Measurements from ENCODE around the gene ATP13A3.

Gene ATP13A3

DNA sequence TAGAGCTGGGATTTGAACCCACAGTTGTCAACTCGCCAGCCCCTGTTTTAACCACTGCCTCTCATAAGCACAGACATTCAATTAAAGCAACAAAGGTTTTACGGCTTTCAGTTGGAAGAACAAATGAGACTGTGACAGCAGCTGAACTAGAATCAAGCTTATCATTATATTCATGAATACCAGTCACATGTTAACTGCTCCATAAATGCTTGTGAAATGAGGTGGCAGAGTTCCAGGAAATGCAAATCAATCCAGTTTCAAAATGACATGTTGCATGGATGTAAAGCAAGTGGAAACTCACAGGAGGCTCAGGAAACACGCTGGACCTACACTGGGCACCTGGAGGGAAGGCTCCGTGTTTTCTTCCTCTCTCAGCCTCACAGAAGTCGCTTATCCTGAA lies 91.6 kb downstream of the ATP13A3 start:
- DNase-seq (ENCODE audit: low read depth in 2 of 2) = no peak

DNA sequence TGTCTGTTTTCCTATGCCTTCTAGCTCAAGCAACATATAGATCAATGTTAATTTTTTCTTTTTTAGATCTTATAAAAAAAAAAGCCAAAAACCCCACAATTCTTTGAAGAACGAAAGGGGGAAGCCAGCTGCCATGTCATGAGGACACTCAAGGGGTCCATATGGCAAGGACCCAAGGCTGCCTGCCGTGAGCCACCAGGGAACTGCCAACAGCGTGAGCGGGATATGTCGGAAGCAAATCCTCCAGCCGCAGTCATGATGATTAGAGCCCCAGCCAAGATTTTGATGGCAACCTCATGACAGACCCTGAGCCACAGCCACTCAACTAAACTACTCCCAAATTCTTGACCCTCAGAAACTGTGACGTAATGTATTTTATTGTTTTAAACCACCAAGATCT lies 94.2 kb downstream of the ATP13A3 start:
- DNase-seq (ENCODE audit: low read depth in 2 of 2) = no peak

- no peak for DNase-seq (ENCODE audit: low read depth in 2 of 2)
These were observed 96.0 kb downstream of the ATP13A3 start for GRCh38 chr3:194390835-194391234.

DNA sequence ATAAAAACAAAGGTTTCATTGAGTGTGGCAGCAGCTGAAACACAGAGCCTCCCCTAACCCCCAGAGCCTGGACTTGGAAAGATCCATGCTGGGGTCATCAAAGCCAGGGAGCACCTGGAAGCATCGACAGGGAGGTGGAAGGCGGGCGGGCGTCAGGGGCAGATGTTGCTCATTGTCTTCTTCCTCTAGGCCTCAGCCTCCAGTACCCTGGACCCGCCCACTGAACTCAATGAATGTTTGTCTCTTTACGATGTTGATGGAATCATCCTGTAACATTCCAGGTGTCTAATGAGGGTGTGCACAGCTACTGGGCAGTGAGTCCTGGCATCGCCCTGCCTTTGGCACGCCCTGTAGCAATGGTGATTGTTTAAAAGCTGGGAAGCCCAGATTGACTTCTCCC lies 97.5 kb downstream of the ATP13A3 start:
- DNase-seq (ENCODE audit: low read depth in 2 of 2) = no peak

GRCh38 chr3:194387926-194388418 lies 98.8 kb downstream of the ATP13A3 start:
- DNase-seq (ENCODE audit: low read depth in 2 of 2) = no peak

DNA sequence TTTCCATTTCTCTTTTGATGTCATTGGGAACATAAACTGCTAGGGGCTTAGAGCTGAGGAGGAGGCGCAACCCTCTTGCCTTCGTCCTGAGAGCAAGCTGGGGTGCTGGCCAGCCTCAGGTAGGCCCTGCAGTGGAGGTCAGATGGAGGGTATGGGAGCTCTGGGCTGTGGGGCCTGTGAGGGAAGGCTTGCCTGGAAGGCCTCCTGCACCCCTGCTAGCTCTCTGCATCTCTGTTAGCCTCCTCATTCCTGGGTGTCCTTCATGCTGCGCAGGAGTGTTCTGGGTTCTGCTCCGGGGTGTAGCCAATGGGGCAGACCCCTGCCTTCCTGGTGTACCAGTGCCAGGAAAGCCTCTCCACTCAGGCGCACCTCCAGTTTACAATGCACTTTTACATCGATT lies 99.5 kb downstream of the ATP13A3 start:
- DNase-seq (ENCODE audit: low read depth in 2 of 2) = no peak

DNA sequence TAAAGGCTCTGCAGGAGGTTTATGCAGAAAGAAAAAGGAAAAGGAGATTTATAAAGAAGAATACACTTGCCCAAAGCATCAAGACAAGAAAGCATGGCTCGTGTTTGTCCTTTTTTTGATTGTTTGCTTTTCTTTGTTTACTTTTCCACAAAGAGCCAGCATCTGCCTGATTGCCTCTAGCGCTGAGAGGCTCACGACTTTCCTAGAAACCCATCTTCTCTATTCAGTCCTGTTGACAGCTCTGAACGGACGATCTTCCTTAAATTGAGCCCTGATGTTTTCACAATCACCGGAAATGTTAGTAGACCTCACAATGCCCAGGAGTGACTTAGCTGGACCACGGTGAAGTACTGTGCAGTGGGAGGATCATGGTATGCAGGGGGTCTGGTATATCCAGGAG lies 100.2 kb downstream of the ATP13A3 start:
- DNase-seq (ENCODE audit: low read depth in 2 of 2) = no peak

DNA sequence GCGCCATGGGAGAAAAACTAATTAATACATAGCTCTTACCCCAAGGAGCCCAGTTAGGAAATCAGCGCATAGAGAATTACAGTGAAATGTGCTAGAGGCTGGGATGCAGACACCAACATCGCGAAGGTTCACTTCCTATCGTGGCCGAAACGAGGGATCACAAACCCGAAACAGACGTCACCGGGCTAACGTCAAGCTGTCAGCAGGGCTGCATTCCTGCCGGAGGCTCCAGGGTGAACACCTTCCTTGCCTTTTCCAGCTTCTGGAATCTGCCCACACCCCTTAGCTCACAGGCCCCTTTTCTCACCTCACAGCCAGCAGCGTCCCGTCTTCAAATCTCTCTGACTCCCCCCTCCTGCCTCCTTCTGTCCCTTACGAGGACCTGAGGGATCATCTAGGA lies 100.7 kb downstream of the ATP13A3 start:
- DNase-seq (ENCODE audit: low read depth in 2 of 2) = no peak

DNA sequence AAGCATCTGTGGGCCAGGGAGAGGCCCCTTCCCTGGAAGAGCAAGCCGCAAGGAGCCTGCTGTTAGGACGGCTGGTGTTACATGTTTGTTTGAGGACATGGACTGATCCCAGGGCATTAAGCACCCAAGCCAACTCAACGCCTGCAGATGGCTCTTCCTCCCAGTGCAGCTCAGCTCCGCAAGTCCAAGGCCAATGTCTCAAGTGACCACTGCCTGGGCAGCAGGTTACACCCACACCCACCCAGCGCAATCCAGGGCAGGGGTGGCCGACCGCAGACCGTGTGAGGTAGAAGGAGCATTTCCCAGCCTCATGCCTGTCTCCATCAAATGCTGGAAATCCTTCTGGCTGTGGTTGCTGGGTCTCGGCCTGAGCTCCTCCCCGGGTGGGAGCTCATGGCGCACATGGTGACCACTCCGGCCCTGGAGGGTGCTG lies 102.2 kb downstream of the ATP13A3 start:
- DNase-seq (ENCODE audit: low read depth in 2 of 2) = no peak

GRCh38 chr3:194384156-194384555 lies 102.6 kb downstream of the ATP13A3 start:
- DNase-seq (ENCODE audit: low read depth in 2 of 2) = no peak

- no peak for DNase-seq (ENCODE audit: low read depth in 2 of 2)
These were observed 103.4 kb downstream of the ATP13A3 start for GRCh38 chr3:194383276-194383940.

DNA sequence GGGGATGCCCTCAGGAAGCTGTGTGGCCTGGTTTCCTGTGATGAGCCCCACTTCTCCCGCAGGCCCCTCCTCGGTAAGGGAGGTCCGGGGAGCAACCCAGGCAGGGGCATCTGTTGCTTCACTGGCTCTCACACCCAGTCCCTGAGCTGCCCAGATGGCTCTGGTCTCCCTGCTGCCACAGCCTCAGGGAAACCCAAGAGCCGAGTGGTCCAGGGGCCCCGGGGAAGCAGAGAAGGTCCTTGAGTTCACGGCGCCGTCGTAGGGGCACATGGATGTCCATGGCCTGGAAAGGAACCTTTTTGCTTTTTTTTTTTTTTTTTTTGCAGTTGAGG lies 103.9 kb downstream of the ATP13A3 start:
- DNase-seq (ENCODE audit: low read depth in 2 of 2) = no peak

DNA sequence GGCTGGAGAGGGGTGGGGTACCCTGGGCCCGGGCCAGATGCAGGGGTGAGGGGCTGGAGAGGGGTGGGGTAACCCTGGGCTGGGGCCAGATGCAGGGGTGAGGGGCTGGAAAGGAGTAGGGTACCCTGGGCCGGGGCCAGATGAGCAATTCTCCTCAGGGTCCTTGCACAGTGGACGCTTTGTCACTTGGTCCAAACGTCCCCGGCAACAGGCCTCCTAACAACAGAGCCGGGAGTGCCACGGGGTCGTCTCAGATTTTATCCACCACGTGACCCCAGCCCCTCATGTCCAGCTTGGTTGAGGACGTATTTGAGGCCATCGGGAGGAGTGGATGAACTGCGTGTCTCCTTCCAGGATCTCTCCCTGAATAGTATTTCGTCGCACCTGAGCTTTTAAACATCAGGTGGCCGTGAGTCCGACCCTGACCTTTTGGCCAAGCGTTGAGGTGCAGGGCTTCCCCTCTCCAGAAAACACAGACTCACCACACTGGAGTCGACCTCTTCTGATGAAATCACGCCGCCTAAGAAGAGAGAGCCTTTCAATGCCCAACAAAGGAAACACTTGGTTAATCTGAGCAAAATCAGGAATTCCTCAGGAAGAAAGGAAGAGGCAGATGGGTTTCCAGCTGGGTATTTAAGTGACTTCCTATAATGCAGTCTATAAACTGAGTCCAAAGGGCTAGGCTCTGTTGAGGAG lies 104.5 kb downstream of the ATP13A3 start:
- no peak for DNase-seq (ENCODE audit: low read depth in 2 of 2)

GRCh38 chr3:194381460-194381875 lies 105.3 kb downstream of the ATP13A3 start:
- no peak for DNase-seq (ENCODE audit: low read depth in 2 of 2)

DNA sequence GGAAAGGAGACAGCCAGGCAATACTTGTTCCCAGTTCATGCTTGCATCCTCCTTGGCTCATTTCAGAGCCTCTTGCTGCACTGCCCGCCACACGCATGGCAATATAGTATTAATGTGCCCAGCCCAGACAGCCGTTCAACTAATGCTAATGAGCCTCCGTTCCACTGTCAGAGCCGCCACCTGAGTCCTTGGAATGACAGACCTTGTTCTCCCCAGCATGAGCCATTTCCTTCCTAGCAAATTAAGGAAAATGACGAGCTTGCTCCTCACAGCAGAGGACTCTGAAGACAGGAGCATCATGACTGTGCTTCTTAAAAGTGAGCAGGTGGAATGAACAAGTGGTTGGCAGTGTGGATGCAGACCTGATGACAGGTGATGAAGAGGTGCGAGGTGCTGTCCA lies 106.5 kb downstream of the ATP13A3 start:
- DNase-seq (ENCODE audit: low read depth in 2 of 2) = no peak

GRCh38 chr3:194379651-194380050 lies 107.2 kb downstream of the ATP13A3 start:
- DNase-seq (ENCODE audit: low read depth in 2 of 2) = no peak

GRCh38 chr3:194379231-194379630 lies 107.6 kb downstream of the ATP13A3 start:
- no peak for DNase-seq (ENCODE audit: low read depth in 2 of 2)

DNA sequence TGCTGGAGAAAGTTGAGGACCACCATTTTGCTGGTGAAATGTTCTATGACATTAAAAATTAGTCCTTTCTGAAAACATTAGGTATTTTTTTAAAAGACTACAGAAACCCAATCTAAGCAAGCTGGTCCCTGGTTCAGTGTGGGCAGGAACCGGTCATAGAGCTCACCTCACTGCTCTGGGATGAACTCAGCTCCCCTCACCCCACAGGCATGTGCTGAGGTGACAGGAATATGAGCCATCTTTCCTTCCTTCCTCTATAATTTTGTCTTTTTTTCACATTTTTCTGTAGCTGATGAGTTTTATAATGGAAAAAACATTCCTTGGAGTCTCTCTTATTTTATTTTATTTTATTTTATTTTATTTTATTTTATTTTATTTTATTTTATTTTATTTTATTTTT lies 109.1 kb downstream of the ATP13A3 start:
- DNase-seq (ENCODE audit: low read depth in 2 of 2) = no peak

- DNase-seq (ENCODE audit: low read depth in 2 of 2) = no peak
These were observed 110.6 kb downstream of the ATP13A3 start for GRCh38 chr3:194376241-194376560.

DNA sequence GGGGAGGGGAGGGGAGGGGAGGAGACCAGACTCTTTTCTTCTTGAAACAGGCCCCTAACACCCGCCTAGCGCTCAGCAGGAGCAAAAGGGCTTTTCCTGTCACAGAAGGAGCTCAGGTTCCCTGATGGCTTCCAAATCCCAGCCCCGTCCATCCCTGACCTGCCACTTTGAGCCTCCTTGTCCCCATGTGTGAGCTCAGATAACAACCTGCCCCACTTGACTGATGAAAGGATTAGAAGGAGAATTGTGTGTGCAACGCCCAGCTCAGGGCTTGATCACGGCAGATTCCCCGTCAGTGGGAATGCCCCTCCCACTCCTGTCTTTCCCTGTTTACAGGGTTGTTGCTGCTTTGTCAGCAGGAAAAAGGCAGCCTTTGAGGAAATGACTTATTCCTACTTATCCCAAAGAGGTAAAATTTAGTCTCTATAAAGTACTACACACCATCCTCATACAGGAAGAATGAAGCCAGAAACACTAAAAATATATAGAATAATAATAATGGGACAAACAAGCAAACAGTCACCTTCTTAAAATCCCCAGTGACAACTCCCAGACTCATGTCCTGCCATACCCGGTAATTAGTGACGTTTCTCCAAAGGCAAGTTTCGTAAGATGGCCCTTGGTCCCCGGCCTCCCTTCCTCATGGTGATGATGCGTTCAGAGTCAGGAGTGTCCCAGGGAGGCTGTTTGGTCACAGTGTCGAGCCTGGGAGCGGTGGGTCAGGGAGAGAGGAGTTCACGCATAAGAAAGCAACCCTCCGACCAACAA lies 111.1 kb downstream of the ATP13A3 start:
- DNase-seq (ENCODE audit: low read depth in 2 of 2) = no peak

GRCh38 chr3:194374935-194375334 lies 111.9 kb downstream of the ATP13A3 start:
- no peak for DNase-seq (ENCODE audit: low read depth in 2 of 2)

DNA sequence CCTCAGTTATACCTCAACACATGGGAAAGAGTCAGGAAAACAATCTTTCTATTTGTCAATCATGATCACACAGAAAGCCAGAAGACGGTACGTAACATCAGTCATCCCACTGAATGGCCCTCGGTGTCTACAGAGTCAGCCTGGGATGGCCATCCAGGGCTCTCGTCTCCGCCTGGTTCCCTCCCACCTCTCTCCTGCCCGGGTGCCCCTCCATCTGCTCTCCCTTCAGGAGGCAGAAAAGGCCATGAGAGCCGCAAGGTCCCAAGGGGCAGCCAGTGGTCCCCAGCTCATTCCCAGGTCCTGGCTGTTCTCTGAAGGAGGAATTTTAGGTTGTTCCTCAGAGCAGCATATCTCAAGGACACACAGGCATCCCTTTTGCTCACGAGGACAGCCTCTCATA lies 112.9 kb downstream of the ATP13A3 start:
- no peak for DNase-seq (ENCODE audit: low read depth in 2 of 2)

DNA sequence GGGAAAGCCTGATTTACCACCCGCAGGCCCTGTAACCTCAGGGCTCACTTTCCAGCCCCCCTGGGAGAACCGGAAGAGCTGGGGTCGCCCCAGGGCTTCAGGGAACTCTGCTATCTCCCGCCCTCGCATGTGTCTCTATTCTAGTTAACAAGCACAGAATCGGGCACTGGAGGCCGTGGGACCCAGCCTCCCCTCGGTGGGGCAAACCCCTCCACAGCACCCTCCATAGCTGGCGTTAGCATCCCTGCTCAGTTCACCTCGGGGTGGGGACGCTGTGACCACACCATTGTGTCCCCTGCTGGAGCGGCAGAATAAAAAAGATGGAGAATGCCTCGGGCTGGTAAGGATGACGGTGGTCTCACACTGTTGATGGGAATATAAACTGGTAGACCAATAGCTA lies 113.8 kb downstream of the ATP13A3 start:
- no peak for DNase-seq (ENCODE audit: low read depth in 2 of 2)

All from stimulated activated CD4-positive, alpha-beta T cell treated with anti-CD3 and anti-CD28 coated beads, Interleukin-12 subunit alpha, Interleukin-12 subunit beta, amount 100 ng/mL, for 24 hours (primary cell).